Activated CD8-positive, alpha-beta memory T cell treated with anti-CD3 and anti-CD28 coated beads for 36 hours (primary cell): ENCODE measurements around the gene CDKN2AIPNL. TPM values are rescaled to one million over a fixed set of nuclear protein-coding genes. Genes with fewer than 3 reads are reported as not detected.
"Not testable (repeated sequence)": the region's sequence is repeated elsewhere in the genome, so short reads cannot be mapped to it uniquely, and the experiment has no call there.

Experiments used
- CTCF ChIA-PET: fragments of 350-600 bp; sonication (Branson Sonifier 250); formaldehyde crosslinking; loops from one replicate; lab custom pipeline; 2021; ENCODE audit warnings: antibody characterized with exemption; lab: Charles Lee
- POLR2A ChIA-PET: fragments of 350-600 bp; sonication (Branson Sonifier 250); formaldehyde crosslinking; loops from one replicate; lab custom pipeline; 2021; ENCODE audit warnings: antibody characterized with exemption; lab: Charles Lee
- total RNA-seq, 2 experiments: library from RNA; stranded (reverse); gene quantifications; one replicate each; pipeline ENCODE4 v1.2.3, GENCODE V29; 2021

Gene CDKN2AIPNL
- total RNA-seq, 2 experiments from 2014 or later, result 42.3 to 44.7 TPM

DNA sequence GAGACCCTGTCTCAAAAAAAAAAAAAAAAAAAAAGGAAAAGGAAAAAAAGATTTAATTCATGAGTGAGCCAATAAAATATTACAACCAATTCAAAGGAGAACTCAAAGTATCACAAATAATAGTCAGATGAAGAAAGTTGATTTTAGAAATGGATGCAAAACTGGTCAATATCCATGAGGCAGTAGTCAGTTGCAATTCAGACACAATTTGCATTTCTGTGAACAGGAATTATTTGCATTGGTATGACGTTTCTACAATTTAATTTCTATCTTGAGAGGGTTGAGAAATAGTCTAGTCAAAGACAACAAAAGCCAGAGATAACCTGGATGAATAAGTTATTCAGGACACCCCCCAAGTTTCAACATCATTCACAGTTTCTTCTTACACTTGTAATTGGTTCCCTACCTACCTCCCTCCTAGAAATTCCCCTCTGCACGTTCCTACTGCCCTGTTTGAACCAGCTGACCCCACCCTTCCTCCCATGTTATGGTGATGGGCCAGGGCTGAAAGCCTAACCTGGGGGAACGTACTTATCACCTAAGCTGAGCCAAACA lies 28.6 kb upstream of the CDKN2AIPNL start:
- CTCF ChIA-PET, result no interaction called here
- POLR2A ChIA-PET, result no interaction called here

- POLR2A ChIA-PET, result no interaction called here
- CTCF ChIA-PET, result no interaction called here
Measured at GRCh38 chr5:134439210-134439654, 27.6 kb upstream of the CDKN2AIPNL start.

DNA sequence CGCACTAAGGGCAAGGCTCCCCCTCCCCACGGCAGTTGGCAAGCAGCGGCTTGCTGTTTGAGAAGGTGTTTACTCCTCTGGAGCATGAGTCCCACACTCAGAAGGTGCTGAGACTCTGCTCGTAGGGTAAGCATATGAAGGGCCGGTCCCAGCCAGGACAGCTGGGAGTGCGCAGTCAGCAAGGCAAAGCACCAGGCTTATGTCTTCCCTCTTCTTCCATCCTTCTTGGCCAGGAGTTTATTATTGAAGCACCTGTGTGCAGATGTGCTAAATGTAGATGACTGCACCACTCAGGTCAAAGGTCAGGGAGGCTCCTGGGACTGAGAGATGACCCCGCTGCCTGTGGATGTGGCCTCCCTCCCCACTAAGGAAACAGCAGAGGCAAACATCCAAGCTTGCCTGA lies 27.0 kb upstream of the CDKN2AIPNL start:
- CTCF ChIA-PET, result no interaction called here
- POLR2A ChIA-PET, result no interaction called here

DNA sequence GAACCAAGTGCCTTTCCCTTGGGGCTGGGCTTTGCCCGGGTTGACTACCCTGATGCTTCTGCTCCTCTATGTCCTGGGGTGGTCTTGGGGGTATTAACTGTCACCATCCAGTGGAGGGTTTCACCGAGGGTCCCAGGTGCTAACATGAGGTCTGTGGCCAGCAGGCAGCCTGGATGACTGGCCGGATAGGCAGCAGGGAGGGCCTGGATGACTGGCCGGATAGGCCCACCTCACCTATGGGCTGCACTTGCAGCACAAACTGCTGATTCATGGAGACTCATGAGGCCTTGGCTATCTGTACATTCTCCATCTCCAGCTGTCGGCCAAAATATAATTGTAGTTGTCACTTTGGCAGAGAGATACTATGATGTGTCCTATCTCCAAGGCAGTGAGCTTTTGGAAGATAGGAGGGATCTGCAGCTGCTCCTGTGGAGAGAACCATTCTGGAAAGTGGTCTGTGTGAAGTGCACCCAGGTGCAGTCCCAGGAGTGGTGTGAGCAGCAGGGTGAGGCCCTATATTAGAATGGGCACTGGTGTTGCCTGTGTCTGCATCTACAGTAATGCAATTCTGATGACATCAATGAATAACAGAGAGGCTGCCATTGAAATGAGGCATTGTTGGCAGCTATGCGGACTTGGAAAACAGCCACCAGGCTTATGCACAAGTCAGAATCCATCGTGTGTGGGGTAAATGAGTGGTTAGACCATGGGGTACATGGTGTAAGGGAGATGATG lies 26.3 kb upstream of the CDKN2AIPNL start:
- POLR2A ChIA-PET, result no interaction called here
- CTCF ChIA-PET, result no interaction called here

DNA sequence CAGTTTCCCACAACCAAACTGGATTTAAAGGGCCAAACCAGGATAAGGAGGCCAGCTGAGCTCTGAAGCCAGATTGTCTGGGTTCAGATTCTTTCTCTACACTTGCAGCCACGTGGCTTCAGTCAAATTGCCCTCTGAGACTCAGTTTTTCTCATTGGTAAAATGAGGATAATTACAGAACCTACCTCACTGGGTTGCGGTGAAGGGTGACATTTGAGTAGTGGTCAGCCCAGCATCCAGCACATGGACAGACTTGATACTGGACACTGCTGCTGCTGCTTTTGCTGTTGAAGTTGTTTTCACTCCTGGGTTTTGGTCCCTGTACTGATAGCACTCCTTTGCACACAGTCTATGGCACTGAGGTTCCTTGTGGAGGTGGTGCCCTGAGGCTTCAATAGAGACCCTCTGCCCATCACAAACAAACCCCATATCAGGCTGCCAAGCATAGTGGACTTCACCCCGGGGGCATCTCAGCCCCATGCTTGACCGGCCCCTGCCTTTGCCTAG lies 25.7 kb upstream of the CDKN2AIPNL start:
- ChIA-PET CTCF (interaction anchor here (1.0 to 1.4 kb wide), 2 partner anchors 90 to 150 kb away, joined by 4 to 7 read pairs; no protein-coding TSS in a partner anchor), POLR2A (interaction anchor here (1.3 kb wide), 1 partner anchor 28 kb away, joined by 4 read pairs; no protein-coding TSS in a partner anchor)

GRCh38 chr5:134436523-134437339 lies 25.1 kb upstream of the CDKN2AIPNL start:
- ChIA-PET CTCF (interaction anchor here (1.0 to 1.4 kb wide), 3 partner anchors 91 to 150 kb away, joined by 3 to 7 read pairs (median 4); no protein-coding TSS in a partner anchor), POLR2A (interaction anchor here (0.5 to 1.3 kb wide), 3 partner anchors 27 to 223 kb away, joined by 4 to 5 read pairs (median 4); no protein-coding TSS in a partner anchor)

DNA sequence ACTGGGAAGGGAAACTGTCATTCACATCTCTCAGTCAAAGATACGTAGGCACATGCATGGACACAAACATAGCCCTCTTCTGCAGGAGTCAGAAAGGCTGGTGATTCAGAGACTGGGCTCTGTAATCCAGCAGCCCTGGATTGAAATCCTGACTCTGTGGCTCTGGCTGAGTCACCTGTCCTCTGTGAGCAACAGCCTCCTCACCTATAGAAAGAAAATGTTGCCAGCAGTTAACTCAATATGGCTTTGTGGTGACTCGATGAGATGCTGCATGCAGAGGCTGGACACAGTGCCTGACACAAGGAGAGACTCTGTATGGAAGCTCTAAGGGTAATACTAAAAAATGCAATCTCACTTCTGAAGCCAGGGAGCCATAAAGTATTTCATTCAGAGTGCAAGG lies 23.9 kb upstream of the CDKN2AIPNL start:
- CTCF ChIA-PET, result no interaction called here

GRCh38 chr5:134432677-134433359 lies 21.1 kb upstream of the CDKN2AIPNL start:
- POLR2A ChIA-PET, result no interaction called here
- CTCF ChIA-PET, result interaction anchor here (0.7 kb wide), 1 partner anchor 21 kb away, joined by 3 read pairs; the partner anchor contains the start of gene CDKN2AIPNL

More for the DNA sequence above, 23.9 kb upstream of the CDKN2AIPNL start:
- POLR2A ChIA-PET, result no interaction called here

DNA sequence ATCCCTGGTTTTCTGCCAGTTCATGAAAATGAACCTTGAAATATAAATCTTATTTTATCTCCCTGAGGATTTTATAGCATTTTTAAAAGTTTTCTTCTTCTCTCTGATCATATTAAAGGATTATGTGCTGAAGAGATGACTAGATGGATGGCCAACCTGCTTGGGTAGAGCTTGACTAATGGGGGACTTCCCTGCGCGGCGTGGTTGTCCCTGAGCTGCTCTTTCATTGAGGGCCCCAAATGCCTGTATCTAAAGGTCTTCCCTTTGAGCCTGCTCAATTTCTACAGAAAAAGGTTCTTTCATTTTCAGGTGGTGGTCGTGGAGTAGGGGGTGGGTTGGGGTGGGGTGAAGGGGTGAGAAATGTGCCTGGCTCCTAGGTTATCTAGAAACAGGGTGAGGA lies 20.5 kb upstream of the CDKN2AIPNL start:
- ChIA-PET CTCF (interaction anchor here (0.7 kb wide), 1 partner anchor 20 kb away, joined by 3 read pairs; the partner anchor contains the start of gene CDKN2AIPNL), POLR2A (no interaction called here)

- ChIA-PET CTCF (no interaction called here), POLR2A (no interaction called here)
Measured at GRCh38 chr5:134430001-134430569, 18.4 kb upstream of the CDKN2AIPNL start.

DNA sequence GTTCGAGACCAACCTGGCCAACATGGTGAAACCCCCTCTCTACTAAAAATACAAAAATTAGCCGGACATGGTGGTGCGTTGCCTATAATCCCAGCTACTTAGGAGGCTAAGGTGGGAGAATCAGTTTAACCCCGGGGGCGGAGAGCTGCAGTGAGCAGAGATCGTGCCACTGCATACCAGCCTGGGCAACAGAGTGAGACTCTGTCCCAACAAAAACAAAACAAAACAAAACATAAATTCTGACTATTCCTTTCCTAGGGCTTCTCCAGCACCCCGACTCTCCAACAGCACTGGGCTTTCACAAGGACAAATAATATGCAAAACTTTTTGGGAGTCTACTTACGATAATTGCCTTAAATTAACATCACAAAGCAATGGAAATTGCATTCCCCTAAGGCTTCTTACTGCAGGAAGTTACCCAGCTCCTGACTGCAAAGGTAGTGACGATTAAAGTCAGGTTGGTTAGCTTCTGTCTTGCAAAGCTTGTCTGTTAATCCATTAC lies 15.9 kb upstream of the CDKN2AIPNL start:
- ChIA-PET CTCF (interaction anchor here (1.3 to 1.4 kb wide), 2 partner anchors 8 to 15 kb away, joined by 3 to 4 read pairs; no protein-coding TSS in a partner anchor), POLR2A (no interaction called here)

DNA sequence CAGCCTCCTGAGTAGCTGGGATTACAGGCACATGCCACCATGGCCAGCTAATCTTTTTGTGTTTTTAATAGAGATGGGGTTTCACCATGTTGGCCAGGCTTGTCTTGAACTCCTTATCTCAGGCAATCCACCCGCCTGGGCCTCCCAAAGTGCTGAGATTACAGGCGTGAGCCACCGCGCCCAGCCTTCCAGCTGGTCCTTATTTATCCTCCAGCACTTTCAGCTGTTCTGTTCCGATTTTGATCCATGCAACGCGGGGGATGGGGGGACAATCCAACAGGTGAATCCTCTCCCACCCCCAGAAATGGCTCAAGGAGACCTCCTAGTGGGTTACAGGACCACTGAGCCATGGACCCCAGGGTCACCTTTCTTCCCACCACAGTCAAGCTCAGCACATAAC lies 14.7 kb upstream of the CDKN2AIPNL start:
- POLR2A ChIA-PET, result no interaction called here
- CTCF ChIA-PET, result interaction anchor here (0.6 kb wide), 1 partner anchor 240 kb away, joined by 3 read pairs; no protein-coding TSS in a partner anchor

DNA sequence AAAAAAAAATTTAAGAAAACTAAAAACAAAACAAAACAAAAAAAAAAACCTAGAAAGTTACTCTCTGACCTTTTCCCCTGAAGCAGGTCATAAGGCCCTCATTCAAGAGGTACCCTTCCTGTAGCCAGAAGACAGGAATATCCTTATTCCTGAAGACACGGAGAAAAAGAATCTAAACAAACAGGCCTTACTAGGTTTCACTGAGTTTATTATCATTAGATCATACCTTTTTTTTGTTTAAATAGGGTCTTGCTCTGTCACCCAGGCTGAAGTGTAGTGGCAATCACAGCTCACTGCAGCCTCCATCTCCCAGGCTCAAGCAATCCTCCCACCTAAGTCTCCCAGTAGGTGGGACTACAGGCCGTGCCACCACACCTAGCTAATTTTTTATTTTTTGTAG lies 11.7 kb upstream of the CDKN2AIPNL start:
- ChIA-PET CTCF (no interaction called here), POLR2A (no interaction called here)

GRCh38 chr5:134422791-134423365 lies 11.2 kb upstream of the CDKN2AIPNL start:
- ChIA-PET CTCF (interaction anchor here (1.3 kb wide), 1 partner anchor 11 kb away, joined by 4 read pairs; the partner anchor contains the start of gene CDKN2AIPNL), POLR2A (no interaction called here)

DNA sequence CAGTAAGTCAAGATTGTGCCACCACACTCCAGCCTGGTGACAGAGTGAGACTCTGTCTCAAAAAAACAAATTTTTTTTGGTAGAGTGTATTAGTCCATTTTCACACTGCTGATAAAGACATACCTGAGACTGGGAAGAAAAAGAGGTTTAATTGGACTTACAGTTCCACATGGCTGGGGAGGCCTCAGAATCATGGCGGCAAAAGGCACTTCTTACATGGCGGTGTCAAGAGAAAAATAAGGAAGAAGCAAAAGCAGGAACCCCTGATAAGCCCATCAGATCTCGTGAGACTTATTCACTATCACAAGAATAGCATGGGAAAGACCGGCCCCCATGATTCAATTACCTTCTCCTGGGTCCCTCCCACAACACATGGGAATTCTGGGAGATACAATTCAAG lies 9.4 kb upstream of the CDKN2AIPNL start:
- CTCF ChIA-PET, POLR2A ChIA-PET: not testable (repeated sequence)

DNA sequence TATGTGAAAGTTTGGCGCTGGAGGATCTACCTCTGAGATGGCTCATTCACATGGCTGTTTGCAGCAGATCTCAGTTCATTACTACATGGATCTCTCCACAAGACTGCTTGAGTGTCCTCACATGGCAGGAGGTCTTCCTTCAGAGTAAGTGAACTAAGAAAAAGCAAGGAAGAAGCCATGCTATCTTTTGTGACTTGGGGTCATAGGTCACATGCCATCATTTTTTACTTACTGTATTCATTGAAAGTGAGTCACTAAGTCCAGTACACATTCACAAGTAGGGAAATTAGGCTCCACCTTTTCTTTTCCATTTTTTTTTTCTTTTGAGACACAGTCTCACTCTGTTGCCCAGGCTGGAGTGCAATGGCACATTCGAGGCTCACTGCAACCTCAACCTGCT lies 8.7 kb upstream of the CDKN2AIPNL start:
- ChIA-PET POLR2A (no interaction called here), CTCF (interaction anchor here (1.5 kb wide), 1 partner anchor 8 kb away, joined by 4 read pairs; no protein-coding TSS in a partner anchor)

GRCh38 chr5:134418958-134419357 lies 7.3 kb upstream of the CDKN2AIPNL start:
- ChIA-PET CTCF (interaction anchor here (1.5 kb wide), 1 partner anchor 9 kb away, joined by 4 read pairs; no protein-coding TSS in a partner anchor), POLR2A (no interaction called here)
